Right kidney (tissue), 1 donor: ENCODE data around the gene RBM25.
"Not testable (repeated sequence)": the region's sequence is repeated elsewhere in the genome, so short reads cannot be mapped to it uniquely, and the experiment has no call there.

ENCODE experiments used
- DNase-seq: peaks from one replicate; pipeline ENCODE4 v3.0.0-alpha.2; 2016

The RBM25 gene

DNA sequence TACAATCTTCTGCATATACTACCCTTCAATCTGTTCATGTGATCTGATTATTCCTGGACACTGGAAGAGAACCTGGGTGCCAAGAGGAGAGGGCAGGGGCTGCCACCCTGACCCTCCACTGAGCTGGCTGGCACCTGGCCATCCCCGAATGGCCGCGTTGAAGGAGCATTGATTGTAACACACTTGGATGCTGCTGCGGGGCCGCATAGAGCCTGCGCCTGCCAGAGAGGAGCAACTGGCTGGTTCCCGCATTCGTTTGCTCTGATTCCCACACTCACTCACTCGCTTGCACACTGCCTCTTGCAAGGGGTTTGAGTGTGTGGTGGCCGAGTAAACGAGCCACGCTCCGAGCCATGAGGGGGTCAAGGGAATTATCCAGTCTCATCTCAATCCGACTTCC, 110.4 kb downstream of the RBM25 start:
- DNase-seq: no peak

DNA sequence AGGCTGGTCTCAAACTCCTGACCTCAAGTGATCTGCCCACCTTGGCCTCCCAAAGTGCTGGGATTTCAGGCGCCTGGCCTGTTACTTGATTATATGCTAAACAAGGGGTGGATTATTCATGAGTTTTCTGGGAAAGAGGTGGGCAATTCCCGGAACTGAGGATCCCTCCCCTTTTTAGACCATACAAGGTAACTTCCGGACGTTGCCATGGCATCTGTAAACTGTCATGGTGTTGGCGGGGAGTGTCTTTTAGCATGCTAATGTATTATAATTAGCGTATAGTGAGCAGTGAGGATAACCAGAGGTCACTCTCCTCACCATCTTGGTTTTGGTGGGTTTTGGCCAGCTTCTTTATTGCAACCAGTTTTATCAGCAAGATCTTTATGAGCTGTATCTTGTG, 111.5 kb downstream of the RBM25 start:
- not testable (repeated sequence) for DNase-seq

DNA sequence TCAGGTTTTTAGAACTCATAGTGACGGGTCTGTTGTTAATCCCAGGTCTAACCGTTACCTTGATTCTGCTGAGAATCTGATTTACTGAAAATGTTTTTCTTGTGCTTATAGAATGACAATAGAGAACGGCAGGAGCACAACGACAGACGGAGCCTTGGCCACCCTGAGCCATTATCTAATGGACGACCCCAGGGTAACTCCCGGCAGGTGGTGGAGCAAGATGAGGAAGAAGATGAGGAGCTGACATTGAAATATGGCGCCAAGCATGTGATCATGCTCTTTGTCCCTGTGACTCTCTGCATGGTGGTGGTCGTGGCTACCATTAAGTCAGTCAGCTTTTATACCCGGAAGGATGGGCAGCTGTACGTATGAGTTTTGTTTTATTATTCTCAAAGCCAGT, 112.4 kb downstream of the RBM25 start:
- no peak for DNase-seq

DNA sequence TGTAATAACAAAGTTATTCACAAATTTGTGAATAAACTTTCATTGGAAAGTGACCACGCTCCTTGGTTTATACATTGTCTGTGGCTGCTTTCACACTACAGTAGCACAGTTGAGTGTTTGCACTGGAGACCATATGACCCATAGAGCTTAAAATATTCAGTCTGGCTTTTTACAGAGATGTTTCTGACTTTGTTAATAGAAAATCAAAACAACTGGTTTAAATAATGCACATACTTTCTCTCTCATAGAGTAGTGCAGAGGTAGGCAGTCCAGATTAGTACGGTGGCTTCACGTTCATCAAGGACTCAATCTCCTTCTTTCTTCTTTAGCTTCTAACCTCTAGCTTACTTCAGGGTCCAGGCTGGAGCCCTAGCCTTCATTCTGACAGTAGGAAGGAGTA, 114.2 kb downstream of the RBM25 start:
- no peak for DNase-seq

DNA sequence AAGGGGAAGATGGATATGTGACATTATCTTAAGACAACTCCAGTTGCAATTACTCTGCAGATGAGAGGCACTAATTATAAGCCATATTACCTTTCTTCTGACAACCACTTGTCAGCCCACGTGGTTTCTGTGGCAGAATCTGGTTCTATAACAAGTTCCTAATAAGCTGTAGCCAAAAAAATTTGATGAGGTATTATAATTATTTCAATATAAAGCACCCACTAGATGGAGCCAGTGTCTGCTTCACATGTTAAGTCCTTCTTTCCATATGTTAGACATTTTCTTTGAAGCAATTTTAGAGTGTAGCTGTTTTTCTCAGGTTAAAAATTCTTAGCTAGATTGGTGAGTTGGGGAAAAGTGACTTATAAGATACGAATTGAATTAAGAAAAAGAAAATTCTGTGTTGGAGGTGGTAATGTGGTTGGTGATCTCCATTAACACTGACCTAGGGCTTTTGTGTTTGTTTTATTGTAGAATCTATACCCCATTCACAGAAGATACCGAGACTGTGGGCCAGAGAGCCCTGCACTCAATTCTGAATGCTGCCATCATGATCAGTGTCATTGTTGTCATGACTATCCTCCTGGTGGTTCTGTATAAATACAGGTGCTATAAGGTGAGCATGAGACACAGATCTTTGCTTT, 114.9 kb downstream of the RBM25 start:
- peak; percentile 2 for DNase-seq
